PC-9 (cell line): ENCODE results near the gene HGS. TPM values are rescaled to one million over a fixed set of nuclear protein-coding genes. Genes with fewer than 3 reads are reported as not detected.

Source experiments
- BruUV-seq: library from RNA; stranded (reverse); fragments of 400-500 nt; replicated peaks from 2 replicates; lab custom pipeline; 2021; lab: Mats Ljungman, UMichigan
- CTCF ChIA-PET: fragments of 300-600 bp; sonication (Branson Sonifier 250); formaldehyde crosslinking; loops from one replicate; lab custom pipeline; 2022; ENCODE audit warnings: antibody characterized with exemption; lab: Charles Lee
- POLR2A ChIA-PET: fragments of 300-600 bp; sonication (Branson Sonifier 250); formaldehyde crosslinking; loops from one replicate; lab custom pipeline; 2022; ENCODE audit warnings: antibody characterized with exemption; ENCODE audit not compliant: unreplicated experiment; lab: Charles Lee
- DNase-seq, 2 experiments: peaks; one replicate each; pipeline versions ENCODE4 v3.0.0 to v3.0.0-alpha.2; 2015 to 2022; ENCODE audit warnings: mixed read lengths in 1 of 2
- H2AFZ ChIP-seq: fragments of 200-600 bp; sonication (generic); 2 replicates; pipeline ENCODE4 v1.8.1; 2017; ENCODE audit warnings: antibody characterized with exemption
- H3F3A ChIP-seq: fragments of 200-600 bp; sonication (generic); 2 replicates; pipeline ENCODE4 v1.8.1; 2017; ENCODE audit warnings: antibody characterized with exemption, mild to moderate bottlenecking, low read depth; ENCODE audit not compliant: insufficient read depth
- H3K27ac ChIP-seq: fragments of 200-600 bp; sonication (generic); 2 replicates; pipeline ENCODE4 v1.6.1; 2016; ENCODE audit warnings: mixed run types
- H3K27me3 ChIP-seq: fragments of 200-600 bp; sonication (generic); 2 replicates; pipeline ENCODE4 v1.6.1; 2016; ENCODE audit warnings: low read depth, mixed run types; ENCODE audit not compliant: insufficient read depth
- H3K36me3 ChIP-seq: fragments of 200-600 bp; sonication (generic); 2 replicates; pipeline ENCODE4 v1.6.1; 2016; ENCODE audit warnings: low read depth, mixed run types
- H3K4me1 ChIP-seq: fragments of 200-600 bp; sonication (generic); replicated peaks from 2 replicates; pipeline ENCODE4 v1.6.1; 2016; ENCODE audit warnings: mixed run types; ENCODE audit not compliant: insufficient read depth
- H3K4me2 ChIP-seq: fragments of 200-600 bp; sonication (generic); 2 replicates; pipeline ENCODE4 v1.6.1; 2017; ENCODE audit warnings: mixed run types
- H3K4me3 ChIP-seq: fragments of 200-600 bp; sonication (generic); 2 replicates; pipeline ENCODE4 v1.6.1; 2016; ENCODE audit warnings: mixed run types
- H3K79me2 ChIP-seq: fragments of 200-600 bp; sonication (generic); 2 replicates; pipeline ENCODE4 v1.6.1; 2017; ENCODE audit warnings: low read depth, mixed run types
- H3K9me2 ChIP-seq: fragments of 200-600 bp; sonication (generic); 2 replicates; pipeline ENCODE4 v1.8.1; 2017; ENCODE audit warnings: mild to moderate bottlenecking; ENCODE audit not compliant: insufficient read depth
- H3K9me3 ChIP-seq: fragments of 200-600 bp; sonication (generic); 2 replicates; pipeline ENCODE4 v1.8.1; 2016; ENCODE audit warnings: low read depth; ENCODE audit not compliant: insufficient read depth
- H4K20me1 ChIP-seq: fragments of 200-600 bp; sonication (generic); 2 replicates; pipeline ENCODE4 v1.8.1; 2017; ENCODE audit not compliant: insufficient read depth
- EZH2 ChIP-seq: fragments of 200-600 bp; sonication (generic); IDR thresholded peaks from 2 replicates; pipeline ENCODE4 v1.8.0; 2017; ENCODE audit warnings: antibody characterized with exemption, low read depth
- intact Hi-C: fragments of 100-400 bp; cut with micrococcal nuclease; formaldehyde crosslinking; loops from one replicate; pipeline ENCODE4 v1.10.0; 2022; ENCODE audit not compliant: unreplicated experiment
- total RNA-seq: library from RNA; stranded (reverse); gene quantifications from 2 replicates; pipeline ENCODE4 v1.2.3, GENCODE V29; 2021
- TF ChIP-seq, protein P1 (sequence below): fragments of 200-600 bp; sonication (generic); conservative IDR thresholded peaks from 2 replicates; pipeline ENCODE4 v1.6.1; 2017; ENCODE audit warnings: mixed run types, antibody characterized with exemption, mild to moderate bottlenecking, moderate library complexity

The HGS gene
- total RNA-seq, 1 experiment from 2014 or later, result 166 TPM

DNA sequence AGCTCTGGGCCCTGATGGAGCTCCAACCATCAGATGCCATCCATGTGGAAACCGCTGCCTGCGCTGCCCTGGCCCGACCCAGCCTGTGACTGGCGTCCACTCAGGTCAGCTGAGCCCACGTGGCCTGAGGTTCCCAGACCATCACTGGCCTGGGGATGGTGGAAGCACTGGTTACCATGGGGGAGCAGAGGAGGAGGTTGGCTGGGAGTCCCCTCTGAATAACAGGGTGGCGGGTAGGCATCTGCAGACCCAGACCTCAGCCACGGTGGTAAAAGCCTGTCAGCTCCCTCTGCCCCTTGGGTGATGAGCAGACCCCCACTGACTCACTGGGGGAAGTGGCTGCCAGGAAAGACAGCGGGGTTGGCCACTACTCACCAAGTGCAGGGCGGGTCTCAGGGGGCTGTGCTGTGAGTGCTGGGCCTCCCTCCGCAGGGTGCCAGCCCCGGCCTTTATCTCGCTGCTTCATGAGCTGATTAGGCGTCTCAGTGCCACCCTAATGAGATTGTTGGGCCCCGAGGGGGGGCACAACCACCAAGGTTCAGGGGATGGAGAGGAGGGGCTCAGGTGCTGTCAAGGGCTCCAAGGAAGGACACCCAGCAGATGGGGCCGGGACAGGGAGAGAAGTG lies 27.6 kb upstream of the HGS start, which contains the start of gene PDE6G:
Gene PDE6G (minus strand): TSS at position 425 of the 626 bp plus-strand sequence. CDS start 3,237 bp downstream, outside the sequence.
- POLR2A ChIA-PET, result no interaction called here
- Histone ChIP-seq H4K20me1 (no peaks in the 10 kb centered on the region), H3K4me3 (no peak within 1 kb of the TSS), H3K27me3 (no peaks in the 10 kb centered on the region), H3K79me2 (no peaks in the 10 kb centered on the region), H3K36me3 (no peaks in the 10 kb centered on the region), H3F3A (peaks cover 20% of the 10 kb centered on the region), H3K9me3 (no peaks in the 10 kb centered on the region), H3K9me2 (no peaks in the 10 kb centered on the region), H3K4me2 (no peak within 1 kb of the TSS), H2AFZ (no peak within 1 kb of the TSS), H3K27ac (no peak within 1 kb of the TSS), H3K4me1 (peaks cover 21% of the 10 kb centered on the region)
- no TSS peak for BruUV-seq
- TF ChIP-seq EZH2, result no peak
- TF ChIP-seq, protein P1, sequence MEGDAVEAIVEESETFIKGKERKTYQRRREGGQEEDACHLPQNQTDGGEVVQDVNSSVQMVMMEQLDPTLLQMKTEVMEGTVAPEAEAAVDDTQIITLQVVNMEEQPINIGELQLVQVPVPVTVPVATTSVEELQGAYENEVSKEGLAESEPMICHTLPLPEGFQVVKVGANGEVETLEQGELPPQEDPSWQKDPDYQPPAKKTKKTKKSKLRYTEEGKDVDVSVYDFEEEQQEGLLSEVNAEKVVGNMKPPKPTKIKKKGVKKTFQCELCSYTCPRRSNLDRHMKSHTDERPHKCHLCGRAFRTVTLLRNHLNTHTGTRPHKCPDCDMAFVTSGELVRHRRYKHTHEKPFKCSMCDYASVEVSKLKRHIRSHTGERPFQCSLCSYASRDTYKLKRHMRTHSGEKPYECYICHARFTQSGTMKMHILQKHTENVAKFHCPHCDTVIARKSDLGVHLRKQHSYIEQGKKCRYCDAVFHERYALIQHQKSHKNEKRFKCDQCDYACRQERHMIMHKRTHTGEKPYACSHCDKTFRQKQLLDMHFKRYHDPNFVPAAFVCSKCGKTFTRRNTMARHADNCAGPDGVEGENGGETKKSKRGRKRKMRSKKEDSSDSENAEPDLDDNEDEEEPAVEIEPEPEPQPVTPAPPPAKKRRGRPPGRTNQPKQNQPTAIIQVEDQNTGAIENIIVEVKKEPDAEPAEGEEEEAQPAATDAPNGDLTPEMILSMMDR, result no peak
- intact Hi-C loops, result no loop called here
- CTCF ChIA-PET, result no interaction called here
- DNase-seq, result no peak

DNA sequence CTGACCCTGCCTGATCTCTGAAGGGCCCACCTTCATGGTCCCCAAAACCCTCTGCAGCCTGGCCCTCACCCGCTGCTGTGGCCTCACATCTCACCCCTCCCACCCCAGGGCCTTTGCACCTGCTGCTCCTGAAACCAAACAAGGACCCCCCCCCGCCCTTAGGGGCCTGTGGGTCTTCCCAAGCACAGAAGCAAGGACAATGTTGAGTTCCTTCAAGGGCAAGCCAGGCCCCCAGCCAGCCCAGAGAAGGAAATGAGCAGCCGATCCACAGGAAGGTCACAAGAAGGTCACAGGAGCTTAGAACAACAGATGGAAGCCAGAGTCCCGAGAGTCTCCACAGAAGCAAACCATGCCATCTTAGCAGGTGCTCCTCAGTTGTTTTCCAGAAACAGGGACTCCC lies 27.0 kb upstream of the HGS start:
- Histone ChIP-seq H4K20me1 (no peaks in the 10 kb centered on the region), H3K9me3 (no peaks in the 10 kb centered on the region), H2AFZ (no peak overlapping the region), H3K4me1 (peaks cover 21% of the 10 kb centered on the region), H3F3A (peaks cover 20% of the 10 kb centered on the region), H3K9me2 (no peaks in the 10 kb centered on the region), H3K4me2 (no peak overlapping the region), H3K79me2 (no peaks in the 10 kb centered on the region), H3K27me3 (no peaks in the 10 kb centered on the region), H3K4me3 (no peak overlapping the region), H3K27ac (no peak overlapping the region), H3K36me3 (no peaks in the 10 kb centered on the region)
- no TSS peak for BruUV-seq
- DNase-seq, result no peak
- POLR2A ChIA-PET, result no interaction called here
- CTCF ChIA-PET, result no interaction called here
- intact Hi-C loops, result no loop called here
- TF ChIP-seq, protein P1, result no peak
- no peak for TF ChIP-seq EZH2

DNA sequence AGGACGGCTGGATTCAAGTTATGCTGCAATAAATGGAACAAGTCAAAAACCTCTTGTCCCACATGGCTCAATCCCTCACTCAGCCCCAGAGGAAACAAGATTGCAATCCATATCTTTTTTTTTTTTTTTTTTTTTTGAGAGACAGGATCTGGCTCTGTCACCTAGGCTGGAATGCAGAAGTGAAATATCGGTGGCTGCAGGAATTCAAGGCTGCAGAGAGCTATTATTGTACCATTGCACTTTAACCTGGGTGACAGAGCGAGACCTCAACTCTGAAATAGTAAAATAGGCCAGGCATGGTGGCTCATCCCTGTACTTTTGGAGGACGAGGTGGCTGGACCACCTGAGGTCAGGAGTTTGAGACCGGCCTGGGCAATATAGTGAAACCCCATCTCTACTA lies 24.8 kb upstream of the HGS start:
- Histone ChIP-seq H3K36me3 (no peaks in the 10 kb centered on the region), H4K20me1 (no peaks in the 10 kb centered on the region), H3K4me2 (peak overlapping the region; percentile 68), H3K79me2 (no peaks in the 10 kb centered on the region), H3K9me3 (no peaks in the 10 kb centered on the region), H3K4me3 (peak overlapping the region; percentile 15; the same call in 1 of the 2 replicates), H3K4me1 (peaks cover 21% of the 10 kb centered on the region), H3K27me3 (no peaks in the 10 kb centered on the region), H2AFZ (no peak overlapping the region), H3F3A (peaks cover 20% of the 10 kb centered on the region), H3K9me2 (no peaks in the 10 kb centered on the region), H3K27ac (peak overlapping the region; percentile 65)
- CTCF ChIA-PET, result no interaction called here
- TF ChIP-seq, protein P1, result no peak
- TF ChIP-seq EZH2, result no peak
- intact Hi-C loops, result no loop called here
- no TSS peak for BruUV-seq
- POLR2A ChIA-PET, result interaction anchor here (0.5 to 0.7 kb wide), 8 partner anchors 23 to 463 kb away, joined by 4 to 23 read pairs (median 10); partner anchors contain the start of genes ARL16, HGS and MAFG
- DNase-seq, result peak; percentile 51 to 68
